SIG-M5 treated with dmso at 0.1 percent for 504 hours (cell line): Measurements from ENCODE around the gene TEX14.
A peak's percentile ranks its signal among the peaks of the same experiment; 100 is the strongest.

ENCODE experiments used
- DNase-seq: peaks from one replicate; lab custom pipeline; 2025; ENCODE audit not compliant: unreplicated experiment; lab: John Stamatoyannopoulos, UW

TEX14 gene, protein sequence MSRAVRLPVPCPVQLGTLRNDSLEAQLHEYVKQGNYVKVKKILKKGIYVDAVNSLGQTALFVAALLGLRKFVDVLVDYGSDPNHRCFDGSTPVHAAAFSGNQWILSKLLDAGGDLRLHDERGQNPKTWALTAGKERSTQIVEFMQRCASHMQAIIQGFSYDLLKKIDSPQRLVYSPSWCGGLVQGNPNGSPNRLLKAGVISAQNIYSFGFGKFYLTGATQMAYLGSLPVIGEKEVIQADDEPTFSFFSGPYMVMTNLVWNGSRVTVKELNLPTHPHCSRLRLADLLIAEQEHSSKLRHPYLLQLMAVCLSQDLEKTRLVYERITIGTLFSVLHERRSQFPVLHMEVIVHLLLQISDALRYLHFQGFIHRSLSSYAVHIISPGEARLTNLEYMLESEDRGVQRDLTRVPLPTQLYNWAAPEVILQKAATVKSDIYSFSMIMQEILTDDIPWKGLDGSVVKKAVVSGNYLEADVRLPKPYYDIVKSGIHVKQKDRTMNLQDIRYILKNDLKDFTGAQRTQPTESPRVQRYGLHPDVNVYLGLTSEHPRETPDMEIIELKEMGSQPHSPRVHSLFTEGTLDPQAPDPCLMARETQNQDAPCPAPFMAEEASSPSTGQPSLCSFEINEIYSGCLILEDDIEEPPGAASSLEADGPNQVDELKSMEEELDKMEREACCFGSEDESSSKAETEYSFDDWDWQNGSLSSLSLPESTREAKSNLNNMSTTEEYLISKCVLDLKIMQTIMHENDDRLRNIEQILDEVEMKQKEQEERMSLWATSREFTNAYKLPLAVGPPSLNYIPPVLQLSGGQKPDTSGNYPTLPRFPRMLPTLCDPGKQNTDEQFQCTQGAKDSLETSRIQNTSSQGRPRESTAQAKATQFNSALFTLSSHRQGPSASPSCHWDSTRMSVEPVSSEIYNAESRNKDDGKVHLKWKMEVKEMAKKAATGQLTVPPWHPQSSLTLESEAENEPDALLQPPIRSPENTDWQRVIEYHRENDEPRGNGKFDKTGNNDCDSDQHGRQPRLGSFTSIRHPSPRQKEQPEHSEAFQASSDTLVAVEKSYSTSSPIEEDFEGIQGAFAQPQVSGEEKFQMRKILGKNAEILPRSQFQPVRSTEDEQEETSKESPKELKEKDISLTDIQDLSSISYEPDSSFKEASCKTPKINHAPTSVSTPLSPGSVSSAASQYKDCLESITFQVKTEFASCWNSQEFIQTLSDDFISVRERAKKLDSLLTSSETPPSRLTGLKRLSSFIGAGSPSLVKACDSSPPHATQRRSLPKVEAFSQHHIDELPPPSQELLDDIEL (N-terminal part only)

DNA sequence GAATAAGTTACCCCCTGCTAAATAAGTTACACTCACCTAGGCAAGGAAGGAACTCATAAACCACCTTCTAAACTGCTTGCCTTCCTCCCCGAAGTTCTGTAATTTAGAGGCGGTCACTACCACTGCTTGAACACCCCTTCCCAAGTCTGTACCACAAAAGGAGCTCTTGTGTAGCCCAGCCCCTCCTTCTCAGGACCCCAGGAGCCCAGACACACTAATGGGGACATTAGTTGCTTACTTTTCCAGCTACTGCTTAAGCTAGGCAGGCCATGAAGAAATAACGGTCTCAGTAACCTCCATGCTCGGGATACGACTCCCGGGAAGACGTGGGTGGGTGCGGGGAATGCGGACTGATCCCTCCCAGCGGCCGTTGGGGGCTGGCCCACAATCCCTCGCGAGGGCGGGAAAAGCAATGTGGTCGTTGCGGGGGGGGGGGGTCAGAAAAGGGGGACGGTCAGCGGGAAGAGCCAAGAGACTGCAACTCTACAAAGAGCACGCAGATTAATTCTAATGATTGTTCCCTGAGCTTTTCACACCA, at the start of gene TEX14:
TEX14 (minus strand) TSS at position 345 of the 538 bp plus-strand sequence. CDS start 40,044 bp downstream, outside the sequence.
- DNase-seq, result no peak

DNA sequence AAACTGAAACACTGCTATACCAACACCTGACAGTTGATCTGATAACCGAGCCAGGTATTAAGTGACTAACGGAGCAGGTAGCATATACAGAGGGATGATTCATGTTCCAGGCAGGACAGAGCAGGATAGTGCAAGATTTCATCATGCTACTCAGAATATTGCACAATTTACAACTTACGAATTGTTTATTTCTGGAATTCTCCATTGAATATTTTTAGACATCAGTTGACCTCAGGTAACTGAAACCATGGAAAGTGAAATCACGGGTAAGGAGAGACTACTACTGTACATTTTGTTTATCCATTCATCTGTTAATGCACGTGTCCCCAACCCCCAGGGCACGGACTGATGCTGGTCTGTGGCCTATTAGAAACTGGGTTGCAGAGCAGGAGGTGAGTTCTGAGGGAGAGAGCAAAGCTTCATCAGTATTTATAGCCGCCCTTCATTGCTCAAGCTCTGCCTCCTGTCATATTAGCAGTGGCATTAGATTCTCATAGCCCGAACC, 49.3 kb upstream of the TEX14 start:
- peak; percentile 95 for DNase-seq

DNA sequence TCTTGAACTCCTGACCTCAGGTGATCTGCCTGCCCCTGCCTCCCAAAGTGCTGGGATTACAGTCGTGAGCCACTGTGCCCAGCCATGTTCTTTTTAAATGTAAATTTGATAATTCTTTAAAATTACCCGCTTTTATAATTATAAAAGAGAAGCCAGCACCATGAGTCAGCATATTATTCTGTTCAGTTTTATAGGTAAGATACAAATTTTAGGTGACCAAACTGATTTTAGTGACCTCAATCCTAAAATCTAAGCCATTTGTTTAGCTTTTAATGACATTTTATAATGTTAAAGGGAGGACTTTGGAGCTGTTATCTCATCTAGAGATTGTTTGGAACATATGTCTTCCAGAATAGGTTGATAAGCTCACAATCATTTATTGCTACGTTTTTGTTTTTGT, 43.0 kb upstream of the TEX14 start:
- no peak for DNase-seq

DNA sequence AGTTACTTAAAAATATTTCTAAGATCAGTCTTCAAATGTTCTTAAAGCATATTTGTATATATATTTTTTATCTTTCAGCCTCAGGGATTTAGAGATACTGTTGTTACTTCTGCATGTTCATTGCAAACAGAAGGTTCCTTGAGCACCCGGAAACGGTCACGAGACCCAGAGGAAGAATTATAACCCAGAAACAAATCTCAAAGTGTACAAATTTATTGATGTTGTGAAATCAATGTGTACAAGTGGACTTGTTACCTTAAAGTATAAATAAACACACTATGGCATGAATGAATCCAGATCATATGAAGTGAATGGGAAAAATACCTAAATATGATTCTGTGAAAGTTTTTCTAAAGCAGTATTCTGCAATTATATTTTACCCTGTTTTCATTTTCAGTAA, 42.2 kb upstream of the TEX14 start:
- DNase-seq, result no peak

DNA sequence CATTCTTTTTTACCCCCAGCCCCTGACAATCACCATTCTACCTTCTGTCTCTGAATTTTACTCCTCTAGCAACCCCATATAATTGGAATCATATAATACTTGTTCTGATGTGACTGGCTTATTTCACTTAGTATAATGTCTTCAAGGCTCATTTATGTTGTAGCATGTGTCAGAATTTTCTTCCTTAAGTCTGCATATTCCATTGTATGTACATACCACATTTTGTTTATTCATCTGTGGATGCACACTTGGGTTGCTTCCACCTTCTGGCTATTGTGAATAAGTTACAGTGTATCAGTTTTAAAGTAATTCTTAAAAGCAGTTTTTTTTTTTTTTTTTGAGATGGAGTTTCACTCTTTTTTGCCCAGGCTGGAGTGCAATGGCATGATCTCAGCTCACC, 39.1 kb upstream of the TEX14 start:
- no peak for DNase-seq

DNA sequence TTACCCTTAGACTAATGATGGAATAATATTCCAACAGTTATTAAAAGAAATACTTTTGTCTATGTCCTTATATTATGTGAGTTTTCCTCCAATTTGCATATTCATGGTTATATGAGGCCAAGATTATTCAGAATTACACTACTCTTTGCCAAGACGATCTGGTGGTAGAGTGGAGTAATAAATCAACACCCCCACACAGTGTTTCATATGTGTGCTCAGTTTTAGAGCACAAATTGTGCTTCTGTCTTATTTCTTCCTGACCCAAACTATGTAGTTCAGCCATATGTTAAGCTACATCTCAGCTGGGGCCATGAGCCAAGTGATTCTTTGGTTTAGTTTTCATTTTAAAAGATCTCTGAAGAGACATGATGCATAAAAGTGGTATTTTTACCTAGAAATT, 37.0 kb upstream of the TEX14 start:
- no peak for DNase-seq

DNA sequence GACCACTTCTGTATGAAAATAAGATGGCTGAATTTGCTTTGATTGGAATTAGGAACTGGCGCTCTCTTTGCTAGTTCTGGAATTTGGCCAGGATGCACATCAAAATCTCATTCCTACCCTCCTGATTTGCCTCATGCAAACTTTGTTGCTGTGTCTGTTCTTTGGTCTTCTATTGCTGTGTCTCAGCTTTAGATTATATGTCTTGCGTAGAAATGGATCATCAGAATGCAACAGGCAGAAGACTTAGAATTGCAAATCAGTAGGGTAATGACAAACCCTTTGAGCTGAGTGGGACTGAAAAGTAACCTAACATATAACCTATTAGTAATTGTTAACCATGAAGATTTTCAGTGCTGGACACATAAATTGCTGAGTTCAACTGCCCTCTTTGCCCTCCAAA, 30.9 kb upstream of the TEX14 start:
- DNase-seq, result no peak

DNA sequence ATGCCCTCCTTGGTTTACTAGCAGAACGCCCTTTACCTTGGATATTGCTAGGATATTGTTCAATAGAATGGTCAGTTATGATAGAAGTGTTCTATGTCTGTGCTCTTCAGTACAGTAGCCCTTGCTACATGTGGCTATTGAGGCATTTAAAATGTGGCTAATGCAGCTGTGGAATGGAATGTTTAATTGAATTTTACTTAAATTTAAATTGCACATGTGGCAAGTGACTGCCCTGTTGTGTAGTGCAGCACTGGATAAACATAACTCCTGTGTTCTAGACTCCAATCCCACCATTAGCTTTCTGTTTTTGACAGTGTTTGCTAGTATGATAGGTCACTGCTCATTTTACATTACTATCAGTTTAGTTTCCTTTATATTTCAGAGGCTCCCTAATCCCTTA, 30.4 kb upstream of the TEX14 start:
- DNase-seq, result no peak

DNA sequence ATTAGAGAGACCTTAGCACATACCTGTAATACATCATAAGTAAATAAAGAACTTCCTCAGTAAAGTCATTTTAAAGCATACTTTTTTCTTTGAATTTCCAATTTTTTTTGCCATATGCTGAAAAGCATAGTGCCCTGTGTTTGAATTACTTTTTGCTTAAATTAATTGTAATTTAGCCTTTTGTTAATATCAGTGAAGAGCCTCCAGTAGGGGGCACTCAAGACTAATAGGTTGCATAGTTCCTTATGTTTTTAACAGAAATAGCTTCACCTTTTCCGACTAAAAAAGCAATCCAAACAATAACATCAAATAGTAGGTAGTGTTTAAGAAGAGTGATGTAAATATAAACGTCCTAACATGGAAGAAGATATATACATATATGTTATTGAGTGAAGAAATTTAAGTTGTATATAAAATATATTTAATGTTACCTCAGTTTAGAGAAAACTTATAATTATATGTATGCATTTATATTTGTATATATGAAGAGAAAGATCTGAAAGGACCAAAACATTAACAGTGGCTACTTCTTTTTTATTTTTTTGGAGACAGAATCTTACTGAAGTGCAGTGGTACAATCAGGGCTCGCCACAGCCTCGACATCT, 19.2 kb upstream of the TEX14 start:
- peak; percentile 89 for DNase-seq

DNA sequence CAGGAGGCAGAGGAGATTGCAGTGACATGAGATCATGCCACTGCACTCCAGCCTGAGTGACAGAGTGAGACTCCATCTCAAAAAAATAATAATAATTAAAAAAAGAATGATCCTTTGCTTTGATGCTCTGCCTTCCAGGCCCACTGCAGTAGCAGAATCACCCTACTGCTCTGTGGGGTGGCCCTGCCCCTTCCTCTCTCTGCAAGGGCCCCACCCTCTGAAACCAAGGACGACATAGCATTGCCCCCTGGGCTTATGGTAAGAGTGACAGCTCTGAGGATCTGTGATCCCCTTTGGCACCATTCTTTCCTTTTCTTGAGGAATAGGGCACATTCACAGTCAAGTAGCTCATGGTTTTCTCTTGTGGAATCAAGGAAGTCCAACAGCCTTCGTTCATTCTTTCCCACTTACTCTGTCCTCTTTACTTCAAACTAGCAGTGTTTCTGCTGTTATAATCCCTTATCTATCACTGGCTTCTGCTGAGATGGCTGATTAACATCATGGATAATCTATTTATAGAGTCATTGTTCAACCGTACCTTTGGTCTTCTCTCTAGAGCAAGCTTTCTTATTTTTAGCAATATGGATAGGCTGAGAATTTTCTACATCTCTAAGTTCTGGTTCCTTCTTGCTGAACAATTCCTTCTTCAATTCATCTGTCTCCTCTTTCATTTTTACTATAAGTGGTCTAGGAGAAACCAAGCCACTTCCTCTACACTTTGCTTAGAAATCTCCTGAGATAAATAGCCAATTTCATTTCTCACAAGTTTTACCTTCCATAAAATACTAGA, 14.7 kb upstream of the TEX14 start:
- DNase-seq, result no peak

DNA sequence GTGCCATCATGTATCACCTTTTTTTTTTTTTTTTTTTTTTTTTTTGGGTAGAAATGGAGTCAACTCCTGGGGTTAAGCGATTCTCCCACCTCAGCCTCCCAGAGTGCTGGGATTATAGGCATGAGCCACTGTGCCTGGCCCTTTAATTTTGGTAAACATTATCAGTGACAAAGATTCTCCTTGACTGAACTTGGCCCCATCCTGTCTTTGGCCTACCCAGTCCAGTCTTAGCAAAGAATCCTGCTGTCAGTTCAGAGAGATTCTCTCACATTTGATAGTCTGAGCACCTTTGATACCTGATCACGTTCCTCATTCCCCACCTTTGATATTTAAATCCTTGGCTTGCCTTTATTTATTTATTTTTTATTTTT, 12.1 kb upstream of the TEX14 start:
- no peak for DNase-seq

DNA sequence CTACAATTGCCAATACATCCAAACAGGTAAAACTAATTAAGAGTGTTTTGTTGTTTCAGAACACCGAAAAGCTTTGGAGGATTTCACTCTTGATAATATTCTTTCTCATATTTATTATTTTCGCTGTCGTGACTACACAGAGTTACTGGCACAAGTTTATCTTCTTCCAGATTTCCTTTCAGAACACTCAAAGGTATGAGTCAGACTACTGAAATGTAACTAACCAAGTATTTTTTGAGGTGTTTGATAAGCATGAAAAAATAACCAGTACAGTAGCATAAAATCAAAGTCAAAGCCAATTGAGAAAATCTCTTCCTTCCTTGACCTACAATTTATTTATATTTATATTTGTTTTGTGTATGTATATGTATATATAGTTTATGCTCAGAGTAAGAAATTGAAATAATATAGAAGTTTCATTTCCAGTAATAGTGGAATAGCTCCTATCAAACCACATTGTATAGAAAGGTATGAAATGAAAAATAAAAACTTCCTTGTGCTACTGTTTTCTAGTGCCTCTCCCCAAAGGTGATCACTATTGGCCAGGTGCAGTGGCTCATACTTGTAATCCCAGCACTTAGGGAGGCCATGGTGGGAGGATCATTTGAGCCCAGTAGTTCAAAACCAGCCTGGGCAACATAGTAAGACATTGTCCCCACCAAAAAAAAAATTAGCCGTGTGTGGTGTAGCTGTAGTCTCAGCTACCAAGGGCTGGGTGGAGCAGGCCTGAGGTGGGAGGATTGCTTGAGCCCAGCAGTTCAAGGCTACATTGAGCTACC, 11.5 kb upstream of the TEX14 start:
- DNase-seq, result peak; percentile 46

DNA sequence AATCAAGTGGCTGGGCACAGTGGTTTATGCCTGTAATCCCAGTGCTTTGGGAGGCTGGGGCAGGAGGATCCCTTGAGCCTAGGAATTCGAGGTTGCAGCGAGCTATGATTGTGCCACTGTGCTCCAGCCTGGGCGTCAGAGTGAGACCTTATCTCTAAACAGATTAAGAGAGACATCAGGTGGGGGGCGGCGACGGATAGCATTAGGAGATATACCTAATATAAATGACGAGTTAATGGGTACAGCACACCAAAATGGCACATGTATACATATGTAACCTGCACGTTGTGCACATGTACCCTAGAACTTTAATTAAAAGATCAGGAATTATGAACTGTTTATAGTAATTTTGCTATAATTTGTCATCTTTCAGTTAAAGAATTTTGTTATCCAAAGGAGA, 10.9 kb upstream of the TEX14 start:
- no peak for DNase-seq

DNA sequence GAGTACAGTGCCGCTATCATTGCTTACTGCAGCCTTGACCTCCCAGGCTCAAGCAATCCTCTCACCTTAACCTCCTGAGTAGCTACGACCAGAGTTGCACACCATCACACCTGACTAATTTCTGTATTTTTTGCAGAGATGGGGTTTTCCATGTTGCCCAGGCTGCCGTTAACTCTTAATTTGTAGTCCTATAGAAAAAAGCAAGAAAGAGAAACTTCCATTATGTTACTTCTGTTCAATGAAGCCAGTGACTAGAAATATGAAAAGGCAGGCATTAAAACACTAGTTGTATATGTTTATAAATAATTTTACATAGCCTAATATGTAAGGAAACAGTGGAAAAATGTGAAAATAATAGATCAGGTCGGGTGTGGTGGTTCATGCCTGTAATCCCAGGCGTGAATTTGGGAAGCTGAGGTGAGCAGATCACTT, 10.2 kb upstream of the TEX14 start:
- no peak for DNase-seq

DNA sequence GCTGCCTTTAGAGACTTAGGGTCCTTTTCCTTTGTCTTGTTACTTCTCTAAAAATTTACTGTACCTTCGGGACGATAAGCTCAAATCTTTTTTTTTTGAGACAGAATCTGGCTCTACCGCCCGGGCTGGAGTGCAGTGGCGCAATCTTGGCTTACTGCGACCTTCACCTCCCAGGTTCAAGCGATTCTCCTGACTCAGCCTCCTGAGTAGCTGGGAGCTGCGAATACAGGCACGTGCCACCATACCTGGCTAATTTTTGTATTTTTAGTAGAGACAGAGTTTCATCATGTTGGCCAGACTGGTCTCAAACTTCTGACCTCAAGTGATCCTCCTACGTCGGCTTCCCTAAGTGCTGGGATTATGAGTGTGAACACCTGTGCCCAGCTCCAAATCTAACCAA, 7.9 kb upstream of the TEX14 start:
- DNase-seq, result no peak

DNA sequence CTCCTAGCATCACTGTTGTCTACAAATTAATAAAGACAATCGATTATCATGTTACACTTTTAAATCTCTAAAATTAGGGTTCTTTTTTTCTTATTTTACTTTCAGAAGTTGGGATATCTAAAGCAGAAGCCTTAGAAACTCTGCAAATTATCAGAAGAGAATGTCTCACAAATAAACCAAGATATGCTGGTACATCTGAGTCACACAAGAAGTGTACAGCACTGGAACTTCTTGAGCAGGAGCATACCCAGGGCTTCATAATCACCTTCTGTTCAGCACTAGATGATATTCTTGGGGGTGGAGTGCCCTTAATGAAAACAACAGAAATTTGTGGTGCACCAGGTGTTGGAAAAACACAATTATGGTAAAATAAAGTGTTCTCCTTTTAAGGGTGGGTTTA, 3.0 kb upstream of the TEX14 start:
- no peak for DNase-seq

DNA sequence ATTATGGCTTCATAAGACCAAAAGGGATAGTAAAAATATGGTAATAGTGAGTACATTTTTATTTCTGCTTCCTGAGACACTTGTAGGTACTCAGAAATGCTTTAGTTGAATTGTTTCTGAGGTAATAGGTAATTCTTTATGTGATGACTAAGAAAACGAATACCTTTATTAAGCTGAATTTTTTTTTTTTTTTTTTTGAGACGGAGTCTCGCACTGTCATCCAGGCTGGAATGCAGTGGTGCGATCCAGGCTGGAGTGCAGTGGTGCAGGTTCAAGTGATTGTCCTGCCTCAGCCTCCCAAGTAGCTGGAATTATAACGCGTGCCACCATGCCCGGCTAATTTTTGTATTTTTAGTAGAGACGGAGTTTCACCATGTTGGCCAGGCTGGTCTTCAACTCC, 2.5 kb upstream of the TEX14 start:
- DNase-seq, result no peak

DNA sequence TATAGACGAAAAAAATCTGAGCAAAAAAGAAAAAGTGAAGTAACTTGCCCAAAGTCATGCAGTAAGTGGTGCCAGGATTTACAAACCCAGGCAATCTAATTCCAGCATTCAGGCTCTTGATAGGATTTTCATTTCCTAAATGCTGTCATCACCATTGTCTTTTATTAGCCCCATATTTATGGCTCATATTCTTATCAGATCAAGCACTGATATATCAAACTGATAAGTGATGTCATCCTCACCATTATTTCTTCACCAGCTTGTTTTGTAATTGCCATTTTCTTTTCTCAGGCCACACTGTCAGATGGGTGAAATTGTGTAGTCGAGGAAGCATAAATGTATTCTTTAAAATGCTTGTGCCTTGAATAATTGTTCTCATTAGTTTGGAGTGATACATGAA, 1.9 kb upstream of the TEX14 start:
- peak; percentile 44 for DNase-seq

DNA sequence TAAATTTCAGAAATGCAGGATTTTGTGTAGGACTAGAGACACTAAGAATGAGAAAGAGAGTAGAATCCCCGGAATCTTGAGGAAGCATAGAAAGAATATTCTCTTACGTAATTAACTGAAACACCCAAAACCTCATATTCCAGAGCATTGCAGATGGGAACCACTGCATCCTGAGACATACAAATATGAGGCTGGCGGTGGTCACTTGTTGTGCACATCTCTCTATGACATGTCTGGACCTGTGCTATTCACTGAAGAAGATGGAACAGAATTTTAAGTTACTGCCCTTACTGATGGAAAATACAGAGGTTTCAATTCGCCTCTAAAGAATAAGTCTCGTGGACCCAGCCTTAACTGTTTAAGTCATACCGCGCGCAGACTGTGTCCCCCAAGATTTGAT, 1.4 kb upstream of the TEX14 start:
- no peak for DNase-seq
